Lower lobe of right lung (tissue), 2 donors: ENCODE measurements around the gene TMEM8B. TPM values are rescaled to one million over a fixed set of nuclear protein-coding genes. Genes with fewer than 3 reads are reported as not detected.

Source experiments
- ATAC-seq, 2 donors: fragments of 200-7000 bp; cut with Tn5 transposase; one replicate each; pipeline ENCODE4 v1.9.1; 2020 to 2022; ENCODE audit warnings: mild to moderate bottlenecking in 2 of 2, moderate library complexity in 2 of 2
- DNase-seq: peaks from one replicate; pipeline ENCODE4 v3.0.0-alpha.2; 2020
- H3K27ac ChIP-seq: fragments of 200-600 bp; one replicate; pipeline ENCODE4 v1.8.0; 2022
- H3K27me3 ChIP-seq: fragments of 200-600 bp; one replicate; pipeline ENCODE4 v1.8.0; 2022; ENCODE audit warnings: low read depth
- H3K36me3 ChIP-seq: fragments of 200-600 bp; one replicate; pipeline ENCODE4 v1.8.0; 2022; ENCODE audit warnings: mild to moderate bottlenecking
- H3K4me1 ChIP-seq: fragments of 200-600 bp; one replicate; pipeline ENCODE4 v1.8.0; 2022
- H3K4me3 ChIP-seq: fragments of 200-600 bp; one replicate; pipeline ENCODE4 v1.8.0; 2022; ENCODE audit warnings: mild to moderate bottlenecking
- H3K9me3 ChIP-seq: fragments of 200-600 bp; one replicate; pipeline ENCODE4 v1.8.0; 2022
- intact Hi-C: fragments of 100-400 bp; cut with DNase I; formaldehyde crosslinking; loops from one replicate; pipeline ENCODE4 v1.11.0; 2022
- total RNA-seq: library from RNA; stranded (reverse); fragmentation: NEBNext Ultra II Directional; extraction: Animal tissue kit (Norgen Biotek cat#: 25700); gene quantifications from one replicate; pipeline ENCODE4 v1.2.1, GENCODE V29; 2021
- TF ChIP-seq, protein P1 (sequence below): fragments of 200-600 bp; IDR thresholded peaks from one replicate; pipeline ENCODE4 v1.8.0; 2022; ENCODE audit warnings: antibody characterized with exemption, mild to moderate bottlenecking
- donor health status: DM: no; HTN: yes; CAD: no; lungs with severe emphysema.

The TMEM8B gene
- total RNA-seq, 1 donor from 2014 or later = 12.6 TPM

DNA sequence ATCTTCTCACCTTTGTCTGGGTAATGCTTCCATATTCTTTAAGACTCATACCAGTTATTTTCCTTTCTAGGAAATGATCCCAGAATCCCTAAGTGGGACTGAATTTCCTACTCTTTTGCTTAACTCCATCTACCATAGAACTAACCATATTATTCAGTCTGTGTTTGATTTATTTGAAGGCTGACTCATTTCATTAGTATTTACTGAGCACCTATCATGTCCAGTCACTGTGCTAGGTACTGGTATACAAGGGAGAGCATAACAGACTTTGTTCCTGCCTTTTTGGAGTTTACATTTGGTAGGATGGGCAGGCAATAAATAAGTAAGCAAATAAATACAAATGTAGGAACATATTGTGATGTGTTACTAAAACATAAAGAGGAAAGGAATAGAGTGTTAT lies 33.3 kb upstream of the TMEM8B start:
- H3K36me3 ChIP-seq = peaks cover 11% of the 10 kb centered on the region
- TF ChIP-seq, protein P1, sequence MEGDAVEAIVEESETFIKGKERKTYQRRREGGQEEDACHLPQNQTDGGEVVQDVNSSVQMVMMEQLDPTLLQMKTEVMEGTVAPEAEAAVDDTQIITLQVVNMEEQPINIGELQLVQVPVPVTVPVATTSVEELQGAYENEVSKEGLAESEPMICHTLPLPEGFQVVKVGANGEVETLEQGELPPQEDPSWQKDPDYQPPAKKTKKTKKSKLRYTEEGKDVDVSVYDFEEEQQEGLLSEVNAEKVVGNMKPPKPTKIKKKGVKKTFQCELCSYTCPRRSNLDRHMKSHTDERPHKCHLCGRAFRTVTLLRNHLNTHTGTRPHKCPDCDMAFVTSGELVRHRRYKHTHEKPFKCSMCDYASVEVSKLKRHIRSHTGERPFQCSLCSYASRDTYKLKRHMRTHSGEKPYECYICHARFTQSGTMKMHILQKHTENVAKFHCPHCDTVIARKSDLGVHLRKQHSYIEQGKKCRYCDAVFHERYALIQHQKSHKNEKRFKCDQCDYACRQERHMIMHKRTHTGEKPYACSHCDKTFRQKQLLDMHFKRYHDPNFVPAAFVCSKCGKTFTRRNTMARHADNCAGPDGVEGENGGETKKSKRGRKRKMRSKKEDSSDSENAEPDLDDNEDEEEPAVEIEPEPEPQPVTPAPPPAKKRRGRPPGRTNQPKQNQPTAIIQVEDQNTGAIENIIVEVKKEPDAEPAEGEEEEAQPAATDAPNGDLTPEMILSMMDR = no peak
- no peak for ATAC-seq
- H3K9me3 ChIP-seq = no peaks in the 10 kb centered on the region
- no peaks in the 10 kb centered on the region for H3K27me3 ChIP-seq
- DNase-seq = no peak
- H3K4me1 ChIP-seq = peaks cover 34% of the 10 kb centered on the region
- intact Hi-C loops = no loop called here
- H3K27ac ChIP-seq = no peak overlapping the region
- H3K4me3 ChIP-seq = no peak overlapping the region

DNA sequence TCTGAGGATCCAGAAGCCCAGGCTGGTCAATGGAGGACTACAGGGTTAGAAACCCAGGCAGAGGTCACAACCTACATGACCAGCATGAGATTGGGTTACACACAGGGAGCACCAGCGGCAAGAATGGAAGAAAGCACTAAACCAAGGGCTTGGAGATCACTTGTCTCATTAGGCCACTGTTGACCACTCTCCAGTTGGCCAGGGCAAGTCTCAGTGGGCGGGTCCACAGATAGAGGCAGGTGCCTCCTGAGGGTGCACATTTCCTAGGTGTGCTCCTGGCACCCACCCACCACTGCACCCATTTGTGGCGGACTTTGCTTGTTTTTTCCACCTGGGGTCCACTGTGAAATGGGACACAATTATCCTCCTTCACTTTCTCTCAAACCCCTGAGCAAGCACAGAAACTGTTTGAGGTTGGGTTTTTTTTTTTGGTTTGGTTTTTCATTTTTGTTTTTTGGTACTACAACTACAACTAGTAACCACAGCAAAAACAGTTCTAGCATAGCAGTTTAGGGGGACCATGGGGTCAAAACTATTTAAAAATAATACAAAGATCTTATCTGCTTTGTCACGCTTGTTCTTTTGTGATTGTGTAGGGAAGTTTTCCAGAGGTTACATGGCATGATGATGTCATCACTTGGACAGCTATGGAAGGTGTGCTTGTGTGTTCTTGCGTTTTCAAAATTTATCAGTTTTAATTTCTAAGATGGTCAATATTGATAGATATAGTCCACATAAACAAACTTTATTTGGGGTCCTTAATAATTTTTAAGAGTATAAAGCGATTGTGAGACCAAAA lies 31.5 kb upstream of the TMEM8B start:
- intact Hi-C loops = no loop called here

DNA sequence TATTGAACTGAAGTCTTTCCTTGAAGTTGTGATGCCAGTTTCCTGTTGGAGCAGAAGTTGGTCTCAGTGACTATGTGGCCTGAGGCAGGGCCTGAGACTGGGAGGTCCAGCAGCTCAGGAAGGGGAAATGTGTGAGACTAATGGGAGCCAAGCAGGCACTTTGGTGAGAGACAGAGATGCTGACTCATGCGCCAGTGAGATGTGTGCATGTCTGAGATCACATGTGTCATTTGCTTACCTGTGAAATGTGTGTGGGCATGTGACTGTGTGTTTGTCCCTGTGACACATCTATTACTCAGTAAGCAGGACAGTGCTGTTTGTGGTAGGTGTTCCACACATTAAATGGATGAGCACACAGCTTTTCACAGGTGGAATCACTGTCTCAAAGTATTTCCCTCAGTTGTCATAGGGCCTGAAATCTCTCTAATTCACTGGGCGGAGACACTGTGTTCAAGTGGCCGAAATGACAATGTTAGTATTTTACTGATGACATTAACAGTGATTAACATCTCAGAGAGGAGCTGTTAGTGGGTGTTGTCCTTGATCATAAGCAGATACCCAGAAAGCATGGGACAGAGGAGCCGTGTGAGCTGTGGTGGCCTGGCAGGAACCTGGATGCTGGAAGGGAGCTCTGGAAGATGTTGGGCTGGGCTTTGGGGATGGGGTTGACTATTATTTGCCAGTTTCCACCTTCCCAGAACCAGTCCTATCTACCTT lies 30.2 kb upstream of the TMEM8B start:
- Histone ChIP-seq H3K4me3 (no peak overlapping the region), H3K9me3 (no peaks in the 10 kb centered on the region), H3K4me1 (peaks cover 16% of the 10 kb centered on the region), H3K36me3 (peaks cover 38% of the 10 kb centered on the region), H3K27me3 (no peaks in the 10 kb centered on the region), H3K27ac (no peak overlapping the region)
- DNase-seq (no peak), ATAC-seq (no peak)
- TF ChIP-seq, protein P1 = no peak
- intact Hi-C loops = no loop called here

More for the DNA sequence above, 31.5 kb upstream of the TMEM8B start:
- TF ChIP-seq, protein P1 = no peak
- ATAC-seq (no peak), DNase-seq (no peak)
- no peaks in the 10 kb centered on the region for H3K27me3 ChIP-seq
- no peaks in the 10 kb centered on the region for H3K9me3 ChIP-seq
- peaks cover 27% of the 10 kb centered on the region for H3K4me1 ChIP-seq
- no peak overlapping the region for H3K4me3 ChIP-seq
- H3K36me3 ChIP-seq = peaks cover 28% of the 10 kb centered on the region
- H3K27ac ChIP-seq = no peak overlapping the region

DNA sequence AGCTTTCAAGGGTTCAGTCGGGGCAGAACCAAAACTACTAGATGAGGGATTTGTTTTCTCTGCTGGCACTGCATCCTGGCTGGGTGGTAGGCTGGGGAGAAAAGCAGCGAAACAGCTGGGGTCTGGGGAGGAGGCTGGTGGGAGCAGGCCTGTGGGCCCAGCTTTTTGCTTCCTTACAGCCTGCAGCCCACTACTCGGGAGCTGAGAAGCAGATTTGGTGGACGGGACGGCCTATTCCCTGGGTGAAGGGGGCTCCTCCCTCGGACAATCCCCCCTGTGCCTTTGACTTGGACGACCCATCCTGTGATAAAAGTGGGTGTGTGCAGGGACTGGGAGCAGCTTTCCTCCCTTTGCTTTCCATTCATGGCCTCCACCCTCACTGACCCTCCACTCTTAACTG lies 28.5 kb upstream of the TMEM8B start:
- Histone ChIP-seq H3K4me1 (no peaks in the 10 kb centered on the region), H3K4me3 (no peak overlapping the region), H3K27me3 (no peaks in the 10 kb centered on the region), H3K36me3 (peaks cover 44% of the 10 kb centered on the region), H3K27ac (no peak overlapping the region), H3K9me3 (no peaks in the 10 kb centered on the region)
- intact Hi-C loops = no loop called here
- ATAC-seq (peak in 1 of 2 donors; percentile 42), DNase-seq (no peak)
- TF ChIP-seq, protein P1 = no peak

DNA sequence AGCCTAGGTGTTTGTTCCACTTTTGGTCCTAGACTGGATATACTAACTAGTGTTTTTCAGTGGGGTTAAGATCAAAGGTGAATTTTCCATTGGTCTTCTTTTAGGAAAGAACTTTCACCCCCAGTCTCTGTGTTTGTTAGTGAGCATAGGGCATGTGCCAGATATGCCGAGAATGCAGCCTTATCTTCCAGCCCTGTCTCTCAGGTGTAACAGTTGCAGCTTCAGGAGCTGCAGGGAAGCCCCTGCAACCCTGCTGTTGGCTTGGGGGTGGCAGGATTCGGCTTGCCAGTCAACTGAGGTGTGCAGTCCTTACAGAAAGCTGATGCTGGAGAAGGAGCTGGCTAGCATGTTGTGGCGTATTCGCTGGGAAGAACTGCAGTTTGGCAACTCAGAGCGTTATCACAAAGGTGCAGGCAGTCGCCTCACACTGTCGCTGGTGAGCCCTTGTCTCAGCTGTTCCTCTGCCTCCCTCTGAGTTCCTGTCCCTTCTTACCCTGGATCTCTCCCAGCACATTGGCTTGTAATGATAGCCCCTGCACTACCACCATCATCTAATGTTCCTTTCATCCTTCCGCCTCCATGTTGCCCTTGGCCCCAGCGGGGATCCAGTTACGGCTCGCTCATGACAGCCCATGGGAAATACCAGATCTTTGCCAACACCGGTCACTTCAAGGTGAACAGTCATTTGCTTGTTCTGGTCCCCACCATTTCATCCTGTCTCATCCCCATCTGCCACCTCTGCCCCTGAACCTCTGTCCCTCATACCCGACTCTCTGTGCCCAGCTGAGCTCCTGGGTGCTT lies 27.5 kb upstream of the TMEM8B start:
- ATAC-seq (no peak), DNase-seq (no peak)
- H3K27me3 ChIP-seq = no peaks in the 10 kb centered on the region
- intact Hi-C loops = no loop called here
- H3K9me3 ChIP-seq = no peaks in the 10 kb centered on the region
- H3K27ac ChIP-seq = no peak overlapping the region
- peaks cover 54% of the 10 kb centered on the region for H3K36me3 ChIP-seq
- H3K4me3 ChIP-seq = no peak overlapping the region
- TF ChIP-seq, protein P1 = no peak
- H3K4me1 ChIP-seq = no peaks in the 10 kb centered on the region
